Coronary artery (tissue), 2 donors: Measurements from ENCODE around the gene RPS6KA5.

Experiments used
- DNase-seq: peaks from one replicate; pipeline ENCODE4 v3.0.0-alpha.2; 2017; ENCODE audit warnings: low spot score
- H3K27ac ChIP-seq, 2 donors: fragments of 200-600 bp; sonication (generic); one replicate each; pipeline ENCODE4 v1.5.1; 2016 to 2019
- H3K4me3 ChIP-seq: fragments of 200-600 bp; sonication (generic); 2 replicates; pipeline ENCODE4 v1.5.1; 2016; ENCODE audit warnings: mild to moderate bottlenecking, moderate library complexity
- CTCF ChIP-seq: fragments of 200-600 bp; sonication (generic); IDR thresholded peaks from one replicate; pipeline ENCODE4 v1.5.1; 2019; ENCODE audit warnings: antibody characterized with exemption

The RPS6KA5 gene

GRCh38 chr14:91082282-91082681, 21.8 kb upstream of the RPS6KA5 start:
- Histone ChIP-seq H3K27ac (no peak overlapping the region), H3K4me3 (no peak overlapping the region)
- TF ChIP-seq CTCF, result no peak
- no peak for DNase-seq

- DNase-seq, result no peak
- H3K27ac ChIP-seq, result no peak overlapping the region
- no peak overlapping the region for H3K4me3 ChIP-seq
- no peak for TF ChIP-seq CTCF
These were observed 19.6 kb upstream of the RPS6KA5 start for GRCh38 chr14:91080071-91080470.

- no peak for DNase-seq
- H3K27ac ChIP-seq, result no peak overlapping the region
- H3K4me3 ChIP-seq, result no peak overlapping the region
- no peak for TF ChIP-seq CTCF
These were observed 17.8 kb upstream of the RPS6KA5 start for GRCh38 chr14:91078095-91078737.

GRCh38 chr14:91075553-91075952, 15.1 kb upstream of the RPS6KA5 start:
- TF ChIP-seq CTCF, result no peak
- H3K27ac ChIP-seq, result no peak overlapping the region
- no peak for DNase-seq

DNA sequence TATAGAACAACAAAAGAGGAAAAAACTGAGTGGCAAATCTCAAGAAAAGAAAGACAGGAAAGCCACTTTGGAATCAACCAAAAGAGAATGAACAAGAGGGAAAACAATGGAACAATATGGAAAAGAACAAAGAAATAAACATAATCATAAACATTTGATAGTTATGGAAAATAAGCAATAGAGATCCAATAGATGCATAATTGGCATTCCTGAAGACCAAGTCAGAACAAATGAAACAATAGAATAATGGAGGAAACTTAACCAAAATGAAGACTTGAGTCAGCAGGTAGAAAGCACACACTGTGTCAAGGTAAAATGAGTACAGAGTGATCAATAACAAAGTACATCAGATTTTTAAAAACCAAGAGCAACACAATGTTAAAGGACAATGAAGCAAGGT, 10.1 kb upstream of the RPS6KA5 start:
- Histone ChIP-seq H3K27ac (no peak overlapping the region), H3K4me3 (no peak overlapping the region)
- no peak for TF ChIP-seq CTCF
- no peak for DNase-seq

More at GRCh38 chr14:91075553-91075952, 15.1 kb upstream of the RPS6KA5 start:
- H3K4me3 ChIP-seq, result no peak overlapping the region

DNA sequence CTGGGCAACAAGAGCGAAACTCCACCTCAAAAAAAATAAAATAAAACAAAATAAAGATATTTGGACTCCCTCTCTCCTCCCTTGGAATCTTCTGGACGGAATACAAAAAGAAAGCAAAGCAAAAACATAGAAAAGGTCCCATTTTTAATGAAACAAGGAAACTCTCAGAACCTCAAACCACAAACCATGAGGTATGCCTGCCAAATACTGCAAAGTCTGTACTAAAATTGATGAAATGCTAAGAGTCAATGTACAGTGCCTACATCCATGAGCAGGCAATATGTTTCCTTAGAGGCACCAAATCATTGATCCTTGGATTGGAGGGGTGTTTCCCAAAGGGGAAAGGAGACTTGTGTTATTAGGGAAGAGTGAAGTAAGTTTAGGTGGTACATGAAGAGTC, 8.2 kb upstream of the RPS6KA5 start:
- no peak for TF ChIP-seq CTCF
- no peak overlapping the region for H3K27ac ChIP-seq
- H3K4me3 ChIP-seq, result no peak overlapping the region
- no peak for DNase-seq

- DNase-seq, result no peak
- TF ChIP-seq CTCF, result no peak
- Histone ChIP-seq H3K27ac (no peak overlapping the region), H3K4me3 (no peak overlapping the region)
These were observed 6.7 kb upstream of the RPS6KA5 start for GRCh38 chr14:91067186-91067585.
